Adrenal gland (tissue), 12 donors: ENCODE results near the gene MRPL38. TPM values are rescaled to one million over a fixed set of nuclear protein-coding genes. Genes with fewer than 3 reads are reported as not detected.
"Not testable (repeated sequence)": the region's sequence is repeated elsewhere in the genome, so short reads cannot be mapped to it uniquely, and the experiment has no call there.

ENCODE experiments used
- DNase-seq, 7 donors: peaks; one replicate each; pipeline ENCODE4 v3.0.0-alpha.2; 2019 to 2020
- H3K27ac ChIP-seq, 5 donors: fragments of 200-600 bp; sonication (generic) in 4 of 5; 1 replicate in 3 of 5; 2 replicates in 2 of 5; pipeline versions ENCODE4 v1.5.1 to v1.8.0; 2016 to 2020; ENCODE audit warnings: mild to moderate bottlenecking in 1 of 5
- H3K27me3 ChIP-seq: fragments of 200-600 bp; 2 replicates; pipeline ENCODE4 v1.8.0; 2021
- H3K36me3 ChIP-seq, 2 donors: fragments of 200-600 bp; replicated peaks in 1 of 2; 1 replicate in 1 of 2; 2 replicates in 1 of 2; pipeline versions ENCODE4 v1.5.1 to v1.8.0; 2018 to 2022
- H3K4me1 ChIP-seq, 2 donors: fragments of 200-600 bp; replicated peaks in 1 of 2; 1 replicate in 1 of 2; 2 replicates in 1 of 2; pipeline versions ENCODE4 v1.5.1 to v1.8.0; 2018 to 2021
- H3K4me3 ChIP-seq, 4 donors: fragments of 200-600 bp; sonication (generic) in 3 of 4; one replicate each; pipeline ENCODE4 v1.5.1; 2016 to 2018
- H3K9me3 ChIP-seq, 3 donors: fragments of 200-600 bp; sonication (generic) in 1 of 3; replicated peaks in 1 of 3; 1 replicate in 2 of 3; 2 replicates in 1 of 3; pipeline versions ENCODE4 v1.5.1 to v1.8.0; 2016 to 2021
- CTCF ChIP-seq, 6 experiments: fragments of 450-650 bp in 4 of 6; fragments of 200-600 bp in 2 of 6; sonication (generic) in 1 of 6; IDR thresholded peaks; 1 replicate in 5 of 6; 2 replicates in 1 of 6; pipeline versions ENCODE4 v1.5.1 to v1.8.0; 2016 to 2021; ENCODE audit warnings: antibody characterized with exemption in 6 of 6, mild to moderate bottlenecking in 2 of 6, moderate library complexity in 1 of 6
- POLR2A ChIP-seq, 2 donors: fragments of 450-650 bp; IDR thresholded peaks; one replicate each; pipeline ENCODE4 v1.6.1; 2017; ENCODE audit warnings: antibody characterized with exemption in 2 of 2, mild to moderate bottlenecking in 2 of 2, moderate library complexity in 1 of 2
- WGBS, 4 donors: extraction: QIAGEN DNeasy Blood & Tissue Kit in 2 of 4; methylation state at CpG; one replicate each; pipeline versions ENCODE4 v1.1.5 to v1.1.7; 2013 to 2017; 5-methylcytosine and 5-hydroxymethylcytosine counted together
- intact Hi-C, 2 donors: fragments of 100-400 bp; cut with DNase I; formaldehyde crosslinking; loops; one replicate each; pipeline versions ENCODE4 v1.14.1 to v1.15.0; 2022 to 2023
- polyA plus RNA-seq, 3 donors: library from polyadenylated mRNA; stranded (reverse); fragments of 200-250 nt in 2 of 3; fragments of 350-450 nt in 1 of 3; fragmentation: Illumina TruSeq in 1 of 3; extraction: RNeasy Lipid Tissue Mini Kit (QIAGEN cat#74804) in 1 of 3; gene quantifications; one replicate each; pipeline ENCODE4 v1.2.3, GENCODE V29; 2013 to 2014
- total RNA-seq, 9 donors: library from RNA; depleted of rRNA in 4 of 9; stranded (reverse); fragments of >200 nt in 4 of 9; fragments of 120-200 nt in 1 of 9; fragmentation: NEBNext Ultra II Directional in 1 of 9; extraction: Animal tissue kit (Norgen Biotek cat#: 25700) in 1 of 9; gene quantifications; one replicate each; pipeline versions ENCODE4 v1.1.0 to v1.2.4, GENCODE V29; 2013 to 2023
- donor health status: healthy with polysubstance abuse.
- donor health status: Bipolar disorder and iron deficiency.
- donor health status: DM: yes; HTN: yes; CAD: no.
- donor health status: DM: no; HTN: no; CAD: no.
- donor health status: DM: no; HTN: no; CAD: no.
- donor health status: DM: yes; HTN: yes; CAD: no.

The MRPL38 gene
- total and polyA plus RNA-seq, 12 donors, result 36.7 to 214 (median 82.7) TPM

DNA sequence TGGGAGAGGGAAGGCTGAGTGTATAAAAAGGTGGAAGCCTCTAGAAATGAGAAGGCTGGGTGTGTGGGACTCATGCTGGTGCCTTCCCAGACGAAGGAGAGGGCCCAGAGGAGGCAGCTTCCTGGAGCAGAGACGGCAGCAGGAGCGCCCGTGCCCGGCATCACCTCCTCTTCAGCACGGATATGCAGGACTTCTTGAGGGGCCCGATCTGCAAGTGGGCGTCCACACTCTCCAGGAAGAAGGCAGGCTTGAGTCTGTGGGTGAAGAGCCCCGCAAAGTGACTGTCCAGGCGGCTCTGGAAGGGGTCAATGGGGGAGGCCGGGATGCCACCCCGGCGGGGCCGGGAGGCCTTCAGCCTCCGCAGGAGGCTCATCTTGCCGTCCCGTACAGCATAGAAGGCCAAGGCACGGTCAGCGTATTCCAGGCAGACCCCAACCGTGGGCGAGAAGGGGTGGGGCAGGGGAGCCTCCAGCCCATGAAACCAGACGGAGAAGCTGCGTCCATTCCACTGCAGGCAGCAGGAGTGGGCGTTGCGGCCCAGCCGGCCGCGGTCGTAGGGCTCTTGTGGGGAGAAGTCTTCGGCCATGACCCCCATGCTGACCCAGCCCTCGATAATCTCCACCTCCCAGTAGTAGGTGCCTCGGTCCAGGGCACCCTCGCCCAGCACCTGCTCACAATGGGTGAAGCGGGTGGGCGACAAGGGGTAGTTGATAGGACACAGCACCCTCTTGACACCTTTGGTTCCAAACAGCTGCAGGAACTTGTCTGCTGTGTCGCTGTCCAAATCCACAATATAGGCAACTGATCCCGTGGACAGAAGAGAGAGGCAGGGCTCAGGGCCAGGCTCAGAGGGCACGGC, 30.1 kb downstream of the MRPL38 start:
- no peaks in the 10 kb centered on the region for H3K27me3 ChIP-seq
- H3K4me1 ChIP-seq, result peaks cover 28 to 49% of the 10 kb centered on the region in 2 donors
- DNase-seq, result no peak
- intact Hi-C loops, result no loop called here
- H3K9me3 ChIP-seq, result no peaks in the 10 kb centered on the region
- peaks cover 0 to 8% of the 10 kb centered on the region in 2 donors for H3K36me3 ChIP-seq
- WGBS, 4 donors, result 93 to 96% (median 94%) methylated on average over 10 to 38 of the region's 38 CpGs
- no peak for TF ChIP-seq CTCF (IDR thresholded peaks at IDR 0.05)
- TF ChIP-seq POLR2A (IDR thresholded peaks at IDR 0.05), result no peak
- no peak overlapping the region for H3K4me3 ChIP-seq
- peak overlapping the region in 2 of 5 donors; percentile 91 to 93 for H3K27ac ChIP-seq

DNA sequence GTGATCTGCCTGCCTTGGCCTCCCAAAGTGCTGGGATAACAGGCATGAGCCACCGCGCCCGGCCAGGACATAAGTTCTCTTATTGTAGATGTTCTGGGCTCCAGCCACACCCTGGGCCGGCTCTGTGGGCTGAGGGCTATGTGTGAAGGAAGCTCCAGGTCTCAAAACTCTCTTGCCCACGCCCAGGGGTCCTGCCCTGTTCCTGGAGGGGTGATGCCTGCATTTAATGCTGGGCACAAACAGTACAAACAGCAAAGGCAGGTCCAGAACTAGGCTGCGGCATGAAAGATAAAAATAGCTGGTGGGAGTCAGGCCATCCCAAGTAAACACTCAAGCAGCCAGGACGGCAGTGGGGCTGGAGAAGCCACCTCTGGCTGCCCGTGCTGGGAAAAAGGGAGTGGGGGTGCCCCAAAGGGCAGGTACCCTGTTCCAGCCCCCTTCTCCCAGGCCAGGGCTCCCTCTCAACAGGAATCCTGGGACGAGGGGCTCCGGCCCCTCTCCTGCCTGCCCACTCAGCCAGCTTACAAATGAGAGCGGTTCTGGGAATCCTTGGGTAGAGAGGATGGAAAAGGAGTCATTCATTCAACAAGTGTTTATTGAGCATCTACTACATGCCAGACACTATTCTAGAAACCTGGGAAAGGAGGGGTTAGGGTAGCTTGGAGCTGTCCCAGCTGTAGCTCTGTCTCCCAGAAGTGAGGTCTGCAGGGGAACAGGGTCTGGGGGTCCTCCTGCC, 30.9 kb downstream of the MRPL38 start:
- Histone ChIP-seq H3K4me3 (no peak overlapping the region), H3K36me3 (peaks cover 0 to 8% of the 10 kb centered on the region in 2 donors), H3K27ac (peak overlapping the region in 3 of 5 donors; percentile 62 to 84 (median 76)), H3K9me3 (no peaks in the 10 kb centered on the region), H3K4me1 (peaks cover 28 to 46% of the 10 kb centered on the region in 2 donors), H3K27me3 (no peaks in the 10 kb centered on the region)
- intact Hi-C loops, result no loop called here
- 79 to 95% (median 80%) methylated on average over 4 to 11 of the region's 11 CpGs for WGBS, 4 donors
- no peak for TF ChIP-seq CTCF (IDR thresholded peaks at IDR 0.05)
- no peak for TF ChIP-seq POLR2A (IDR thresholded peaks at IDR 0.05)
- no peak for DNase-seq

DNA sequence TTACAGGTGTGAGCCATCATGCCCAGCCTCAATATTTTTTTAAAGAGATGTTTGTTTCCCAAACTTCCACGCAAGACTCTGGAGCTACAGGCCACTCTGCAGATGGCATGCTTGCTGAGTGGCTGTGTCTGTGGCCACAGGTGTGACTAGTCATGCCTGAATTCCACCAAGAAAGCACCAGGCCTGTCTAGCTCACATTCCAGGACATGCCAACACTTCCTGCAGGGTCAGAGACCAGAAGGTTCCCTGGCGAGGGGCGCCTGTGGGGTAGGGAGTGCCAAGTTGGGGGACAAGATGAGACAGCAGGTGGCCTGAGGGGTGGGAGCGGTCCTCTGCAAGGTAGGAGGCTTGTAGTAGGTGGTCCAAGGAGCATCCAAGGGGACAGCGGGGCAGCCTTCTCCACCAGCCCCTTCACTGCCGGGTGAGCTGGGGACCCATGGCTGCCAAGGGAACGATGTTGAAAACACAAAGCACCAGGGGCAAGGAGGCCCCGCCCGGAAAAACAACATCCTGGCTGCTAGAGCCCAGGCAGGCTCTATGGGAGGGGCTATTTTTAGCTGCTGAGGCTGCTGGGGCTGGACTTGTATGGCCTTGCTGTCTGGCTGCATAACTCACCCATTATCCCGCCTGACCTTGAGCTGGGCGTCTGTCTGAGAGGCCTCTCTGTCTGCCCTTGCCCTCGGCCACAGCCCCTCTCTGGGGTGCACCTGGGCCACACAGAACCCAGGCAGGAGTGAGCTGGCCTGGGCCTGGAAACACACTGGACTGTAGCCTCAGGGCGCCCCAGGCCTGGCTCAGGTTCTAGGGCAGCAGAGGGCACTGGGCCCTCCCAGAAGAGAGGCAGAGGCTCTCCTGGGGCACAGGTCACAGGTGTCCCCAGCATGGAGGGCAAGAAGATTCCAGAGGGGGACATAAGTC, 32.0 kb downstream of the MRPL38 start:
- intact Hi-C loops, result no loop called here
- no peak overlapping the region for H3K4me3 ChIP-seq

DNA sequence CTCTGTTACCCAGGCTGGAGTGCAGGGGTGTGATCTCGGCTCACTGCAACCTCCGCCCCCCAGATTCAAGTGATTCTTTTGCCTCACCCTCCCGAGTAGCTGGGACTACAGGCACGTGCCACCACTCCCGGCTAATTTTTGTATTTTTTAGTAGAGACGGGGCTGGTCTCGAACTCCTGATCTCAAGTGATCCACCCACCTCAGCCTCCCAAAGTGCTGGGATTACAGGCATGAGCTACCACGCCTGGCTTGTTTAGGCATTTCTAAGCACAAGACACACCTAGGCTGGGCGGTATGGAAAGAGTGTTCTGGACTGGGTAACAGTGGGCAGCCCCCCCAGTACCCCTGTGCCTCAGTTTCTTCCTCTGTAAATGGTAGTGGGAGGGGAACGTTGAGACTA, 34.5 kb downstream of the MRPL38 start:
- DNase-seq, H3K27me3 ChIP-seq, H3K4me3 ChIP-seq, intact Hi-C loops, H3K9me3 ChIP-seq, H3K36me3 ChIP-seq: not testable (repeated sequence)
- peak overlapping the region in 1 of 5 donors; percentile 73 for H3K27ac ChIP-seq
- H3K4me1 ChIP-seq, result peaks cover 12 to 18% of the 10 kb centered on the region in 2 donors
- 73 to 83% (median 79%) methylated on average over 10 of the region's 10 CpGs for WGBS, 4 donors

More for the DNA sequence above, 32.0 kb downstream of the MRPL38 start:
- DNase-seq, result peak; percentile 67 to 92 (median 88)
- no peaks in the 10 kb centered on the region for H3K9me3 ChIP-seq
- H3K27ac ChIP-seq, result peak overlapping the region in 4 of 5 donors; percentile 51 to 84 (median 69)
- TF ChIP-seq POLR2A (IDR thresholded peaks at IDR 0.05) (no peak), CTCF (IDR thresholded peaks at IDR 0.05) (no peak)
- WGBS, 4 donors, result 29 to 46% (median 30%) methylated on average over 9 to 13 of the region's 13 CpGs
- H3K4me1 ChIP-seq, result peaks cover 28 to 42% of the 10 kb centered on the region in 2 donors
- H3K27me3 ChIP-seq, result no peaks in the 10 kb centered on the region
- peaks cover 0 to 8% of the 10 kb centered on the region in 2 donors for H3K36me3 ChIP-seq
